ENCODE measurements around the gene HOXA4.

The HOXA4 gene

DNA sequence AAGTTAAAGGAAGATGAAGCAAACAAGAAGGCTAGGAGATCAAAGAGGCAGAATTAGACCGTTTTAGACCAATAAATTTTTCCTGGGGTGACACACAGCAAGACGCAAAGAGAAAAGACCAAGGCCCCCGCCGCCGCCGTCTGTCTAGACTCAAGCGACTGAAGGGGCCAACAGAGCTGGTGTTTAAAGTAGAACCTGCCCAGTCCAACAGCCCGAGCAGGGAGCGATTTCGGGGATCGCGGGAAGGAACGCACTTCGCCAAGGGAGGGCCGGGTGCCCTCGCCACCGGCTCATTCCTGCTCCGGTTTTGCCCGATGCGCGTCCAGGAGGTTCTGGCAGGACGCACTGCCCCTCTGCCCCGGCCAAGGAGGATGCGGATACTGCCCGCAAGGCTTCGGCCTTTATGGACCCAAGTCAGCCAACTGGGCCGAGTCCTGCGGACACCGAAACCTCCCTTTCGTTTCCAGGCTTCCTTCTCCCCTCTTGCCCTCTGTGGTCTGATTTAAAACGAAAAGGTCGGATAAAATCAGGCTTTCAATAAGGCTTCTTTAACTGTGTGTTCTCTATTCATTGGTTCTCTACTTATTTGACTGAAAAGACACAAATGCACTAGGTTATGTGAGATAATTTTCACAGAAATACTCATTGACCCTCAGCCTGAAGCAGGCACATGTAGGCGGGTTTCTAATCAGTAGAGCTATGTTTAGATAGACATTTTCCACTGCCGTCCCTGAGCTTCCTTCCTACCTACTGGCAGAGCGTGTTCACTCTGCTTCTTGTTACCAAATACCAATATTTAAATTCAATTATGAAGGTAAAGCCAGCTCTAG lies 28.1 kb upstream of the HOXA4 start:
- DNase-seq (ENCODE audit: low read depth, low spot score): no peak

DNA sequence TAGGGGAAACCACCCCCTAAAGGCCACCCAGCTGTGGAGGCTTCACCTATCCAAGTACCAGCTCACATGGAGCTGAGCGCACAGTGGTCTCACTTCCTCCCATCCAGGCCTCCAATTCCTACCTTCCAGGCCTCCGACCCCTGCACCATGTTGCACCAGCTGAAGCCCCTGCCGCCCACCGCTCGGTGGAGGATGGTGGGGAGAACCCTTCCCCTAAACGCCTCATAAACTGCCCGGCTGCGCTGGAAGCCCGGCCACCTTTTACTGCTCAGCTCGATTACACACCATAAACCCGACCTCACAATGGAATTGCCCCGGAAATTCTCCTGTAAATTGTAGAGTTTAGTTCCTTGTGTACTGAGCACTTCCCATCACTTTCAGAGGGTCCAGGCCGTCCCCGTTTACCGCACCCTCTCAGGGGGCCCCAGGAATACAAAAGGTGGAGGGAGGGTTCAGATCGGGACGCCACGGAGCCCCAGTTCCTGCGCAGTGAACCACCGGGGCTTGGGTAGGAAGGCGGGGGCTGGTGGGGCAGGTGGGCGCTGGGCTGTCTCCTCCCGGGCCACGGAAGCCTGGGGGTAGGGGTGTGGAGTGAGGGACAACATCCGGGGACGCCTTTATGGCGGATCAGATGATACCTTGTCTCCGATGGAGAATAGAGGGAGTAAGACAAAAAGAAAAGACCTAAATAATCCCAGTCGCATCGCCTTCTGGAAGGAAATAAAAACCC lies 27.3 kb upstream of the HOXA4 start:
- DNase-seq (ENCODE audit: low read depth, low spot score): no peak

DNA sequence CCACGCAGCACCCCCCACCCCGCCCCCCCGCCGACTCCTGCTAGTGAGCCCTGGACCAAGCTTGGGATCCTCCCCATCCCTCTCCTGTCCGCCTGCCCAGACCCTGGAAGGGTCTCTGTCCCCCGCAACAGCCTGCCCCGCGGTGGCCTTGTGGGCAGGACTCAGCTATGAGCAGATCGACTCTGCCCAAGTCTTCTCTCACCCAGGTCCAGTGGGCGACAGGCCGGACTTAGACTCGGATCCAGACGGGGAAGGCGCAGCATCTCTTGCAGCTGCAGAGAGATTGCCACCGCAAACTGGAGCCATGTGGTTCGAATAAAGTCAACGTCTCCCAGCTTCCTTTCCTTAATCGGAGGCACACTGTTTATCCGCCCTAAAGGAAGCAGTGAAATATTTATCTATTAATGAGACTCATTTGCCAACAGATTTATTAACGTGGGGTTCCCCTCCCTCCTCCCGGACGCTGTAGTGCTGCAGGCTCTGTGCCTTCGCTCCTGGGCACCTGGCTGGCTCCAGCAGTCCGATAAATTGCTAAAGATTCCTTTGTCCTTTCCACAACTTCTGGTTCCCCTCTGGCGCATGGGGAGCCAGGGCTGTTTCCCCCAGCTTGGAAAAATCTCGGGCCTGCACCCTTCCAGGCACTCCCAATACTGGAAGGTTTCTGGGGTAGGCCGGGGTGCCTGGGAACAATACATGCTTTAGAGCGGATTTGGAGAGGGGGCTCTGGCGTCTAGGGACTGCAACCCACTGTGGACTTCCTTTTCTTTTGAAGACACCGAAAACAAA lies 26.6 kb upstream of the HOXA4 start:
- DNase-seq (ENCODE audit: low read depth, low spot score): no peak

GRCh38 chr7:27156508-27156898 lies 25.9 kb upstream of the HOXA4 start, which contains the start of gene HOXA7:
HOXA7 (minus strand) TSS chr7:27156675; CDS start chr7:27156545, 130 bp downstream.
- DNase-seq (ENCODE audit: low read depth, low spot score): no peak

GRCh38 chr7:27155816-27156507 lies 25.4 kb upstream of the HOXA4 start:
- no peak for DNase-seq (ENCODE audit: low read depth, low spot score)

- no peak for DNase-seq (ENCODE audit: low read depth, low spot score)
These were observed 24.6 kb upstream of the HOXA4 start for GRCh38 chr7:27154901-27155815.

DNA sequence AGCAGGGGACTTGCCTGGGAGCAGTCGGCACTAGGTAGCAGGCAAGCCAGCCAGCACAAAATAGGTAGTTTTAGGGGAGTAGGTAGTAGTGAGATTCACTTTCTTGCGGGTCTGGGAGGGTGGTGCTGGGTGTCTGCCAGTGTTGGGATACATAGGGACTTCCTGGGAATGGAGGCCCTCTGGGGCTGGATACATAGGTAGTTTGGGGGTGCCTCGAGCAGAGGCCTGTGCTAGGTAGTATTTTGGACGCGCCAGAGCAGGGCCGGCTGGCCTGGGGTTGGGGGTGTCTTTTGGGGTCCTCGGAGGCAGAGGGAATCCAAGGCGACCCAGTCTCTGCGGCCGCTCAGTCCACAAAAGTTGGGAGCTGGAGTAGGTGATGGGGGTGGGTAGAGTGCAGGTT lies 23.8 kb upstream of the HOXA4 start:
- DNase-seq (ENCODE audit: low read depth, low spot score): no peak

GRCh38 chr7:27153526-27153925 lies 23.0 kb upstream of the HOXA4 start:
- no peak for DNase-seq (ENCODE audit: low read depth, low spot score)

GRCh38 chr7:27152816-27153442 lies 22.4 kb upstream of the HOXA4 start:
- no peak for DNase-seq (ENCODE audit: low read depth, low spot score)

- DNase-seq (ENCODE audit: low read depth, low spot score): no peak
These were observed 21.6 kb upstream of the HOXA4 start, which contains the start of gene HOXA3 for GRCh38 chr7:27151931-27152815. HOXA3 (minus strand) TSS chr7:27152583; CDS start chr7:27110640, 41,943 bp downstream.

DNA sequence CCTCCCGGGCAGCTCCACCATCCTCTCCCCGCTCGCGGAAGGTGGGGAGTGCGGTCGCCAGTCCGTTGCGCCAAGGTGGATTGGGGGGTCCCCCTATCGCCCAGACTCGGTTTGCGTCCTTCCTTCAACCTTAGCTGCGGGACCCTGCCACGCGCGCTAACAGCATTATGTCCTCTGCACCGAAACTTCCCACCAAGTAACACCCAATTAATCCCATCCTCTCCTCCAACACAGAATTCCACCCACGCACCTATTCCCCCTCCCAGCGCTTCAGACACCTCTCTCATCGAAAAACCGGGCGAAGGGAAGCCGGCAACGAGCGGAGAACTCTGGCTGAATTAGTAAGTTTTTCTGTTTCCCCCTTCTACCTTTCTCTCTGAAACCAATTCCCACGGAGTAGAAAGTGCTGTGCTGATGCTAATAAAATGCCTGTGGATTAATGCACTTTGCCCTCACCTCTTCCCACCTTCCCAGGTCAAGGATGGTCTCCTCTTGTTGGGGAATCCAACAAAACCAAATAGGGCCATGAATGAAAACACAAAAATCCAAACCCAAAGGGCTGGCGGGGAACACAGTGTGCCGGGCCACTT lies 20.9 kb upstream of the HOXA4 start:
- DNase-seq (ENCODE audit: low read depth, low spot score): no peak

GRCh38 chr7:27150568-27151340 lies 20.2 kb upstream of the HOXA4 start:
- no peak for DNase-seq (ENCODE audit: low read depth, low spot score)

GRCh38 chr7:27149842-27150567 lies 19.4 kb upstream of the HOXA4 start:
- no peak for DNase-seq (ENCODE audit: low read depth, low spot score)

- DNase-seq (ENCODE audit: low read depth, low spot score): no peak
These were observed 18.4 kb upstream of the HOXA4 start for GRCh38 chr7:27148756-27149641.

DNA sequence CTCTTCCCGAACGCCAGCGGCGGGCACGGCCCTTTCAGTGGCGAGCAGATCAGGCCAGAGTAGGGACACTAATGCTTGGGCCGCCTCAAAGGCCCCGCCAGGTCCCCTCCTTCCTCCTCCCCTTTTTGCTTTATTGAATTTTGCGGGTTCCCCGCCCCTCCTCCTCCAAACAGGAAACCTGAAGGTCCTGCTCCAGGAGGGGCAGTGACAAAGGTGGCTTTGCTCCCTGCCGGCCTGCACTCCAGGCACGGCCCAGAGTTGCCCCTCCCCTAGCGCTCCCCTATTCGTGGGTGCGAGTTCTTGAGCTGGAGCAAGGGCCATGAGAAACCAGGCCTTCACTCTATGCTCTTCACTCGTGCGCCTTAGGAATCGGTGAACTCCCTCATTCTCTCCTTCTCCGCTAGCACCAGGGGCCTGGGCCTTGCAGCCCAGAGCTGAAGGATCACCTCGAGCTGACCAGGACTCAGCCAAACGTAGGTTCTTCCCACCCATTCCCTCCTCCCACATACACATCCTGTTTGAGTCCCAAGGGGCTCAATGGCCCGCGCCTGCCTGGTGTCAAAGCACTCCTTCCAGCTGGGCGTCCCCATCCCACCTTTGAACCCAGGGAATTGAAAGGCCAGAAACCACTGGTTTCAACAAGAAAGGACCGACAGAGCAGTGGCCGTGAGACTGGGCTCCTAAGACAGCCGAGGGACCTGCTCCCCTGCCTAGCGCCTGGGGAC lies 17.6 kb upstream of the HOXA4 start:
- no peak for DNase-seq (ENCODE audit: low read depth, low spot score)
